AG08395 (cell line): ENCODE measurements around the gene ALOX5.
"Not testable (repeated sequence)": the region's sequence is repeated elsewhere in the genome, so short reads cannot be mapped to it uniquely, and the experiment has no call there.

Source experiments
- DNase-seq: peaks from one replicate; pipeline ENCODE4 v3.0.0; 2012; ENCODE audit warnings: mixed read lengths, low spot score

ALOX5 gene

GRCh38 chr10:45374350-45375052 is 485 bp downstream of the ALOX5 start:
- peak; percentile 1 for DNase-seq

- DNase-seq, result peak; percentile 0
Measured at GRCh38 chr10:45375101-45375500, 1.1 kb downstream of the ALOX5 start.

- DNase-seq, result peak; percentile 0
Measured at GRCh38 chr10:45375716-45376231, 1.8 kb downstream of the ALOX5 start.

- DNase-seq, result no peak
Measured at GRCh38 chr10:45376371-45376801, 2.4 kb downstream of the ALOX5 start.

- DNase-seq, result no peak
Measured at GRCh38 chr10:45377321-45377720, 3.3 kb downstream of the ALOX5 start.

GRCh38 chr10:45377858-45378257 is 3.8 kb downstream of the ALOX5 start:
- no peak for DNase-seq

- DNase-seq, result no peak
Measured at GRCh38 chr10:45378914-45379726, 5.1 kb downstream of the ALOX5 start.

GRCh38 chr10:45379891-45380540 is 6.0 kb downstream of the ALOX5 start:
- DNase-seq, result no peak

- no peak for DNase-seq
Measured at GRCh38 chr10:45380903-45381620, 7.0 kb downstream of the ALOX5 start.

GRCh38 chr10:45382591-45382990 is 8.6 kb downstream of the ALOX5 start:
- DNase-seq, result no peak

GRCh38 chr10:45383682-45384330 is 9.8 kb downstream of the ALOX5 start:
- no peak for DNase-seq

GRCh38 chr10:45386657-45387056 is 12.6 kb downstream of the ALOX5 start:
- no peak for DNase-seq

GRCh38 chr10:45387096-45387893 is 13.3 kb downstream of the ALOX5 start:
- DNase-seq, result no peak

GRCh38 chr10:45389671-45390070 is 15.7 kb downstream of the ALOX5 start:
- DNase-seq, result not testable (repeated sequence)

- not testable (repeated sequence) for DNase-seq
Measured at GRCh38 chr10:45391636-45392035, 17.6 kb downstream of the ALOX5 start.

- no peak for DNase-seq
Measured at GRCh38 chr10:45395554-45395953, 21.5 kb downstream of the ALOX5 start.

GRCh38 chr10:45398595-45398994 is 24.6 kb downstream of the ALOX5 start:
- no peak for DNase-seq

- DNase-seq, result no peak
Measured at GRCh38 chr10:45399113-45399512, 25.1 kb downstream of the ALOX5 start.

GRCh38 chr10:45403151-45403550 is 29.1 kb downstream of the ALOX5 start:
- DNase-seq, result no peak

GRCh38 chr10:45404087-45404769 is 30.2 kb downstream of the ALOX5 start:
- no peak for DNase-seq
